IMR-90 (cell line): ENCODE results near the gene MYO3B. TPM values are rescaled to one million over a fixed set of nuclear protein-coding genes. Genes with fewer than 3 reads are reported as not detected.

Experiments used
- ATAC-seq: fragments of 200-7000 bp; cut with Tn5 transposase; 2 replicates; pipeline ENCODE4 v1.9.1; 2020; ENCODE audit warnings: low read depth, mild to moderate bottlenecking, moderate library complexity
- BruUV-seq: library from RNA; stranded (reverse); fragments of 400-500 nt; replicated peaks from 2 replicates; lab custom pipeline; 2021; lab: Mats Ljungman, UMichigan
- CTCF ChIA-PET: fragments of 300-600 bp; formaldehyde crosslinking; extraction: SDS; loops from one replicate; lab custom pipeline; 2021; ENCODE audit warnings: antibody characterized with exemption; lab: Yijun Ruan, JAX
- POLR2A ChIA-PET: fragments of 300-600 bp; sonication (Branson Sonifier 250); formaldehyde crosslinking; loops from one replicate; lab custom pipeline; 2022; ENCODE audit warnings: antibody characterized with exemption; ENCODE audit not compliant: unreplicated experiment; lab: Charles Lee
- DNase-seq: peaks from one replicate; pipeline ENCODE4 v3.0.0; 2013
- H2AFZ ChIP-seq: replicated peaks from 2 replicates; pipeline ENCODE3; 2013; ENCODE audit warnings: low read length, mild to moderate bottlenecking; ENCODE audit not compliant: poor library complexity
- H2AK5ac ChIP-seq: 2 replicates; pipeline ENCODE4 v1.6.1; 2013; ENCODE audit warnings: low read depth, low read length, inconsistent platforms
- H2AK9ac ChIP-seq: replicated peaks from 2 replicates; pipeline ENCODE3; 2013; ENCODE audit warnings: mild to moderate bottlenecking, low read depth, low read length, moderate library complexity; ENCODE audit not compliant: poor library complexity
- H2BK120ac ChIP-seq: 2 replicates; pipeline ENCODE4 v1.6.1; 2013; ENCODE audit warnings: low read depth, low read length, inconsistent platforms
- H2BK15ac ChIP-seq: 3 replicates; pipeline ENCODE4 v1.6.1; 2013; ENCODE audit warnings: low read depth, low read length, inconsistent platforms
- H2BK20ac ChIP-seq: 2 replicates; pipeline ENCODE4 v1.6.1; 2013; ENCODE audit warnings: low read depth, mild to moderate bottlenecking, inconsistent platforms, low read length, moderate library complexity
- H2BK5ac ChIP-seq: 2 replicates; pipeline ENCODE4 v1.6.1; 2013; ENCODE audit warnings: mild to moderate bottlenecking, low read depth, low read length, inconsistent platforms; ENCODE audit not compliant: poor library complexity, severe bottlenecking
- H3K14ac ChIP-seq: replicated peaks from 2 replicates; pipeline ENCODE4 v1.6.1; 2013; ENCODE audit warnings: low read depth, low read length, inconsistent platforms
- H3K18ac ChIP-seq: 2 replicates; pipeline ENCODE4 v1.6.1; 2013; ENCODE audit warnings: low read depth, low read length, control low read depth
- H3K23ac ChIP-seq: 2 replicates; pipeline ENCODE4 v1.6.1; 2013; ENCODE audit warnings: low read depth, low read length, inconsistent platforms
- H3K27ac ChIP-seq: 2 replicates; pipeline ENCODE4 v1.5.1; 2013; ENCODE audit warnings: mild to moderate bottlenecking, control low read depth, low read length; ENCODE audit not compliant: insufficient read depth
- H3K27me3 ChIP-seq: 2 replicates; pipeline ENCODE4 v1.6.1; 2013; ENCODE audit warnings: low read length; ENCODE audit not compliant: control insufficient read depth, insufficient read depth
- H3K36me3 ChIP-seq: 2 replicates; pipeline ENCODE4 v1.6.1; 2013; ENCODE audit warnings: low read length, mixed read lengths; ENCODE audit not compliant: control insufficient read depth, insufficient read depth
- H3K4ac ChIP-seq: 2 replicates; pipeline ENCODE4 v1.6.1; 2013; ENCODE audit warnings: low read depth, low read length, inconsistent platforms
- H3K4me1 ChIP-seq: 2 replicates; pipeline ENCODE4 v1.6.1; 2013; ENCODE audit warnings: low read length, mixed read lengths; ENCODE audit not compliant: control insufficient read depth, insufficient read depth
- H3K4me2 ChIP-seq: 2 replicates; pipeline ENCODE4 v1.6.1; 2013; ENCODE audit warnings: low read depth, mild to moderate bottlenecking, control low read depth, low read length, moderate library complexity
- H3K4me3 ChIP-seq: 2 replicates; pipeline ENCODE4 v1.5.1; 2013; ENCODE audit warnings: low read depth, mild to moderate bottlenecking, control low read depth, low read length, moderate library complexity; ENCODE audit not compliant: insufficient read depth
- H3K56ac ChIP-seq: 2 replicates; pipeline ENCODE4 v1.6.1; 2013; ENCODE audit warnings: low read length, inconsistent platforms; ENCODE audit not compliant: insufficient read depth; ENCODE audit errors: extremely low read depth
- H3K79me1 ChIP-seq, 2 experiments: 2 replicates each; pipeline ENCODE4 v1.6.1; 2013; ENCODE audit warnings: low read length in 2 of 2, inconsistent platforms in 1 of 2, low read depth in 1 of 2
- H3K9ac ChIP-seq: 2 replicates; pipeline ENCODE4 v1.6.1; 2013; ENCODE audit warnings: low read depth, low read length, control low read depth
- H3K9me1 ChIP-seq: 2 replicates; pipeline ENCODE4 v1.6.1; 2013; ENCODE audit warnings: low read length, inconsistent platforms; ENCODE audit not compliant: insufficient read depth
- H3K9me3 ChIP-seq: 2 replicates; pipeline ENCODE4 v1.6.1; 2013; ENCODE audit warnings: low read length; ENCODE audit not compliant: control insufficient read depth, insufficient read depth
- H4K20me1 ChIP-seq: 2 replicates; pipeline ENCODE4 v1.6.1; 2013; ENCODE audit warnings: low read length, inconsistent platforms; ENCODE audit not compliant: insufficient read depth
- H4K5ac ChIP-seq: 2 replicates; pipeline ENCODE4 v1.6.1; 2013; ENCODE audit warnings: mild to moderate bottlenecking, low read depth, low read length, control low read depth
- H4K8ac ChIP-seq, 2 experiments: 2 replicates each; pipeline ENCODE4 v1.6.1; 2013; ENCODE audit warnings: low read depth in 2 of 2, low read length in 2 of 2, control low read depth in 1 of 2, inconsistent platforms in 1 of 2
- H4K91ac ChIP-seq: 2 replicates; pipeline ENCODE4 v1.6.1; 2013; ENCODE audit warnings: low read depth, low read length, inconsistent platforms; ENCODE audit not compliant: insufficient read depth
- BHLHE40 ChIP-seq: fragments of 150-350 bp; IDR thresholded peaks from 2 replicates; pipeline ENCODE4 v1.6.1; 2016; ENCODE audit warnings: mild to moderate bottlenecking, low read depth, low read length
- CEBPB ChIP-seq: IDR thresholded peaks from 2 replicates; pipeline ENCODE4 v1.6.1; 2012; ENCODE audit warnings: low read depth, low read length, improper control_type of control experiment
- CHD1 ChIP-seq: IDR thresholded peaks from 2 replicates; pipeline ENCODE4 v1.6.1; 2012; ENCODE audit warnings: low read depth, low read length, improper control_type of control experiment
- FOS ChIP-seq: fragments of 150-350 bp; IDR thresholded peaks from 2 replicates; pipeline ENCODE4 v1.6.1; 2016; ENCODE audit warnings: low read depth, low read length
- MAFK ChIP-seq: IDR thresholded peaks from 2 replicates; pipeline ENCODE4 v1.6.1; 2012; ENCODE audit warnings: low read depth, low read length, improper control_type of control experiment
- MAZ ChIP-seq: IDR thresholded peaks from 2 replicates; pipeline ENCODE4 v1.6.1; 2012; ENCODE audit warnings: low read depth, mild to moderate bottlenecking, low read length, improper control_type of control experiment, moderate library complexity, borderline replicate concordance
- MXI1 ChIP-seq: IDR thresholded peaks from 2 replicates; pipeline ENCODE4 v1.6.1; 2012; ENCODE audit warnings: low read depth, mild to moderate bottlenecking, low read length, moderate library complexity, borderline replicate concordance
- NFE2L2 ChIP-seq: fragments of 150-350 bp; IDR thresholded peaks from 2 replicates; pipeline ENCODE4 v1.6.1; 2016; ENCODE audit warnings: low read depth, mild to moderate bottlenecking, low read length
- POLR2A ChIP-seq: IDR thresholded peaks from 2 replicates; pipeline ENCODE4 v1.6.1; 2012; ENCODE audit warnings: mild to moderate bottlenecking, low read depth, low read length
- RAD21 ChIP-seq: IDR thresholded peaks from 2 replicates; pipeline ENCODE4 v1.6.1; 2012; ENCODE audit warnings: low read length, improper control_type of control experiment
- RCOR1 ChIP-seq: IDR thresholded peaks from 2 replicates; pipeline ENCODE4 v1.6.1; 2012; ENCODE audit warnings: mild to moderate bottlenecking, low read length, improper control_type of control experiment; ENCODE audit not compliant: insufficient replicate concordance
- RFX5 ChIP-seq: IDR thresholded peaks from 2 replicates; pipeline ENCODE4 v1.8.0; 2012; ENCODE audit warnings: low read depth, mild to moderate bottlenecking, low read length, moderate library complexity
- SMC3 ChIP-seq: fragments of 150-350 bp; IDR thresholded peaks from 2 replicates; pipeline ENCODE4 v1.6.1; 2016; ENCODE audit warnings: low read depth, mild to moderate bottlenecking, antibody characterized with exemption, low read length, moderate library complexity
- WGBS, 2 experiments: methylation state at CpG; one replicate each; pipeline versions ENCODE4 v1.1.5 to v1.1.7; 2013; ENCODE audit warnings: missing lambda C conversion rate in 2 of 2; ENCODE audit not compliant: insufficient read length in 1 of 2; ENCODE audit errors: extremely low coverage in 2 of 2; 5-methylcytosine and 5-hydroxymethylcytosine counted together
- dilution Hi-C: fragments of 300-500 bp; cut with HindIII; formaldehyde crosslinking; loops from one replicate; pipeline ENCODE4 v1.14.3; 2018; ENCODE audit warnings: low sequenced_read_pairs; ENCODE audit not compliant: unreplicated experiment
- in situ Hi-C: fragments of 300-500 bp; cut with MboI; formaldehyde crosslinking; loops from 3 replicates; pipeline ENCODE4 v1.14.3; 2019; ENCODE audit warnings: low sequenced_read_pairs, inconsistent platforms, mixed read lengths
- intact Hi-C: fragments of 100-400 bp; cut with micrococcal nuclease; formaldehyde crosslinking; loops from 2 replicates; pipeline ENCODE4 v1.10.0; 2022
- polyA plus RNA-seq, 3 experiments: library from polyadenylated mRNA; depleted of rRNA; stranded (reverse); fragments of >200 nt; gene quantifications; 2 replicates each; pipeline ENCODE4 v1.2.3, GENCODE V29; 2012; ENCODE audit warnings: low replicate concordance in 1 of 3
- total RNA-seq: library from RNA; depleted of rRNA; stranded (reverse); fragments of >200 nt; gene quantifications from 2 replicates; pipeline ENCODE4 v1.2.3, GENCODE V29; 2012
- TF ChIP-seq, protein P1 (sequence below): fragments of 150-350 bp; IDR thresholded peaks from 2 replicates; pipeline ENCODE4 v1.6.1; 2017; ENCODE audit warnings: mild to moderate bottlenecking, antibody characterized with exemption, low read length, low read depth
- TF ChIP-seq, protein P2 (sequence below): conservative IDR thresholded peaks from 2 replicates; pipeline ENCODE4 v1.5.1; 2012; ENCODE audit warnings: mild to moderate bottlenecking, low read depth, low read length, improper control_type of control experiment
- TF ChIP-seq, protein P3 (sequence below): fragments of 150-350 bp; IDR thresholded peaks from 2 replicates; pipeline ENCODE4 v1.6.1; 2016; ENCODE audit warnings: low read depth, mild to moderate bottlenecking, low read length, moderate library complexity, borderline replicate concordance

MYO3B gene
- total and polyA plus RNA-seq, 2 of the 4 experiments (the other 2 are of a cell fraction): 0.02 TPM; not detected in 1

DNA sequence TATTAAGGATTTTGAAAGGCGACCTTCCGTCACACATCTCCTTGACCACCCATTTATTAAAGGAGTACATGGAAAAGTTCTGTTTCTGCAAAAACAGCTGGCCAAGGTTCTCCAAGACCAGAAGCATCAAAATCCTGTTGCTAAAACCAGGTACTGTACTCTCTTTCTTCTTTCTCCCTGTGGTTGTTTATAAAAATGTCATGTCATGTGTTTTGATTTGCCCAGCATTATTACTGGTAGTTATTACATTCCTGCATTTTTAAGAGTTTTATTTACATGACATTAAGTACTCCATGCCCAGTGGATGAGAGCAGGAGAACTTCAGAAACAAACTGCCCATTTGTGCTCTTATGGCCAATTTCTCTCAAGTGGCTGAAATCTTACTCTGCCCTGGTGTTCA is 191.3 kb downstream of the MYO3B start:
- Histone ChIP-seq H2AK9ac (no peak overlapping the region), H4K5ac (no peak overlapping the region), H2AK5ac (no peak overlapping the region), H4K20me1 (no peaks in the 10 kb centered on the region), H2AFZ (no peak overlapping the region), H3K9me3 (no peaks in the 10 kb centered on the region), H3K56ac (no peak overlapping the region), H2BK15ac (no peak overlapping the region), H3K9ac (no peak overlapping the region), H3K27ac (no peak overlapping the region), H3K27me3 (peaks cover 11% of the 10 kb centered on the region), H3K79me1 (no peaks in the 10 kb centered on the region), H2BK120ac (no peak overlapping the region), H3K18ac (no peak overlapping the region), H4K8ac (no peak overlapping the region), H2BK5ac (no peak overlapping the region), H3K4me3 (no peak overlapping the region), H3K14ac (no peak overlapping the region), H3K4me1 (no peaks in the 10 kb centered on the region), H3K9me1 (no peaks in the 10 kb centered on the region), H4K91ac (no peak overlapping the region), H3K23ac (no peak overlapping the region), H3K4ac (no peak overlapping the region), H3K36me3 (no peaks in the 10 kb centered on the region), H3K4me2 (no peak overlapping the region), H2BK20ac (no peak overlapping the region)
- dilution Hi-C loops: no loop called here
- in situ Hi-C loops: no loop called here
- no peak for DNase-seq
- no peak for TF ChIP-seq BHLHE40
- no peak for TF ChIP-seq RFX5
- TF ChIP-seq FOS: no peak
- TF ChIP-seq POLR2A: no peak
- TF ChIP-seq, protein P1, sequence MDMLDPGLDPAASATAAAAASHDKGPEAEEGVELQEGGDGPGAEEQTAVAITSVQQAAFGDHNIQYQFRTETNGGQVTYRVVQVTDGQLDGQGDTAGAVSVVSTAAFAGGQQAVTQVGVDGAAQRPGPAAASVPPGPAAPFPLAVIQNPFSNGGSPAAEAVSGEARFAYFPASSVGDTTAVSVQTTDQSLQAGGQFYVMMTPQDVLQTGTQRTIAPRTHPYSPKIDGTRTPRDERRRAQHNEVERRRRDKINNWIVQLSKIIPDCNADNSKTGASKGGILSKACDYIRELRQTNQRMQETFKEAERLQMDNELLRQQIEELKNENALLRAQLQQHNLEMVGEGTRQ: no peak
- TF ChIP-seq CEBPB: no peak
- TF ChIP-seq CHD1: no peak
- no peak for TF ChIP-seq RCOR1
- no peak for TF ChIP-seq RAD21
- no peak for TF ChIP-seq MXI1
- TF ChIP-seq NFE2L2: no peak
- TF ChIP-seq, protein P2, sequence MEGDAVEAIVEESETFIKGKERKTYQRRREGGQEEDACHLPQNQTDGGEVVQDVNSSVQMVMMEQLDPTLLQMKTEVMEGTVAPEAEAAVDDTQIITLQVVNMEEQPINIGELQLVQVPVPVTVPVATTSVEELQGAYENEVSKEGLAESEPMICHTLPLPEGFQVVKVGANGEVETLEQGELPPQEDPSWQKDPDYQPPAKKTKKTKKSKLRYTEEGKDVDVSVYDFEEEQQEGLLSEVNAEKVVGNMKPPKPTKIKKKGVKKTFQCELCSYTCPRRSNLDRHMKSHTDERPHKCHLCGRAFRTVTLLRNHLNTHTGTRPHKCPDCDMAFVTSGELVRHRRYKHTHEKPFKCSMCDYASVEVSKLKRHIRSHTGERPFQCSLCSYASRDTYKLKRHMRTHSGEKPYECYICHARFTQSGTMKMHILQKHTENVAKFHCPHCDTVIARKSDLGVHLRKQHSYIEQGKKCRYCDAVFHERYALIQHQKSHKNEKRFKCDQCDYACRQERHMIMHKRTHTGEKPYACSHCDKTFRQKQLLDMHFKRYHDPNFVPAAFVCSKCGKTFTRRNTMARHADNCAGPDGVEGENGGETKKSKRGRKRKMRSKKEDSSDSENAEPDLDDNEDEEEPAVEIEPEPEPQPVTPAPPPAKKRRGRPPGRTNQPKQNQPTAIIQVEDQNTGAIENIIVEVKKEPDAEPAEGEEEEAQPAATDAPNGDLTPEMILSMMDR: no peak
- TF ChIP-seq, protein P3, sequence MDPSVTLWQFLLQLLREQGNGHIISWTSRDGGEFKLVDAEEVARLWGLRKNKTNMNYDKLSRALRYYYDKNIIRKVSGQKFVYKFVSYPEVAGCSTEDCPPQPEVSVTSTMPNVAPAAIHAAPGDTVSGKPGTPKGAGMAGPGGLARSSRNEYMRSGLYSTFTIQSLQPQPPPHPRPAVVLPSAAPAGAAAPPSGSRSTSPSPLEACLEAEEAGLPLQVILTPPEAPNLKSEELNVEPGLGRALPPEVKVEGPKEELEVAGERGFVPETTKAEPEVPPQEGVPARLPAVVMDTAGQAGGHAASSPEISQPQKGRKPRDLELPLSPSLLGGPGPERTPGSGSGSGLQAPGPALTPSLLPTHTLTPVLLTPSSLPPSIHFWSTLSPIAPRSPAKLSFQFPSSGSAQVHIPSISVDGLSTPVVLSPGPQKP: no peak
- TF ChIP-seq MAFK: no peak
- TF ChIP-seq SMC3: no peak
- TF ChIP-seq MAZ: no peak
- CTCF ChIA-PET: interaction anchor here (0.7 to 2.0 kb wide), 5 partner anchors 8 to 880 kb away, joined by 3 to 11 read pairs (median 4); no protein-coding TSS in a partner anchor
- intact Hi-C loops: no loop called here
- POLR2A ChIA-PET: no interaction called here
- WGBS, 2 experiments: no CpG with 5 or more reads among the region's 2 CpGs
- no TSS peak for BruUV-seq
- ATAC-seq: no peak
